H1 (cell line): ENCODE data around the gene RASGRP1. TPM values are rescaled to one million over a fixed set of nuclear protein-coding genes. Genes with fewer than 3 reads are reported as not detected.

Experiments
- CTCF ChIA-PET: fragments of 300-600 bp; sonication (Branson Sonifier 250); formaldehyde crosslinking; loops from one replicate; lab custom pipeline; 2021; ENCODE audit not compliant: partially characterized antibody; lab: Charles Lee
- POLR2A ChIA-PET: fragments of 300-600 bp; sonication (Branson Sonifier 250); formaldehyde crosslinking; loops from one replicate; lab custom pipeline; 2021; ENCODE audit warnings: inconsistent platforms; ENCODE audit not compliant: partially characterized antibody; lab: Charles Lee
- DNase-seq, 2 experiments: peaks; one replicate each; pipeline versions ENCODE4 v3.0.0 to v3.0.0-alpha.2; 2010 to 2022; ENCODE audit warnings: low spot score in 2 of 2, low read depth in 1 of 2, mixed read lengths in 1 of 2
- FAIRE-seq: peaks from 2 replicates; lab custom pipeline; 2011; peaks lifted over from hg19 to GRCh38; lab: Jason Lieb, UNC
- H2AFZ ChIP-seq: 2 replicates; pipeline ENCODE4 v1.8.1; 2012; ENCODE audit warnings: low read length, inconsistent platforms
- H2AK5ac ChIP-seq: 2 replicates; pipeline ENCODE4 v1.6.1; 2013; ENCODE audit warnings: low read depth, low read length
- H2BK120ac ChIP-seq: replicated peaks from 2 replicates; pipeline ENCODE3; 2013; ENCODE audit warnings: low read depth, low read length, inconsistent platforms
- H2BK12ac ChIP-seq: 2 replicates; pipeline ENCODE4 v1.6.1; 2013; ENCODE audit warnings: low read depth, low read length
- H2BK15ac ChIP-seq: 2 replicates; pipeline ENCODE4 v1.6.1; 2013; ENCODE audit warnings: low read length
- H2BK20ac ChIP-seq: 2 replicates; pipeline ENCODE4 v1.6.1; 2013; ENCODE audit warnings: low read length
- H2BK5ac ChIP-seq: 2 replicates; pipeline ENCODE4 v1.6.1; 2013; ENCODE audit warnings: low read depth, low read length
- H3K14ac ChIP-seq: 2 replicates; pipeline ENCODE4 v1.6.1; 2013; ENCODE audit warnings: inconsistent platforms; ENCODE audit not compliant: insufficient read length
- H3K18ac ChIP-seq: 2 replicates; pipeline ENCODE4 v1.6.1; 2013; ENCODE audit warnings: low read length; ENCODE audit errors: extremely low read depth
- H3K23ac ChIP-seq: 2 replicates; pipeline ENCODE4 v1.6.1; 2013; ENCODE audit warnings: inconsistent platforms; ENCODE audit not compliant: insufficient read length
- H3K23me2 ChIP-seq: 2 replicates; pipeline ENCODE4 v1.6.1; 2013; ENCODE audit warnings: low read depth, low read length
- H3K27ac ChIP-seq: 2 replicates; pipeline ENCODE4 v1.6.1; 2011; ENCODE audit warnings: low read depth, low read length, inconsistent platforms
- H3K27me3 ChIP-seq, 4 experiments: replicated peaks in 1 of 4; 1 replicate in 1 of 4; 2 replicates in 3 of 4; pipeline versions ENCODE4 v1.6.1 to v1.8.1; 2011 to 2013; ENCODE audit warnings: low read length in 3 of 4, mild to moderate bottlenecking in 3 of 4, inconsistent platforms in 2 of 4, mixed read lengths in 2 of 4, moderate library complexity in 1 of 4; ENCODE audit not compliant: control insufficient read depth in 3 of 4, insufficient read depth in 3 of 4; ENCODE audit errors: extremely low read depth in 1 of 4
- H3K36me3 ChIP-seq, 4 experiments: 2 replicates each; pipeline versions ENCODE4 v1.6.1 to v1.8.1; 2011 to 2013; ENCODE audit warnings: mild to moderate bottlenecking in 4 of 4, low read length in 3 of 4, moderate library complexity in 2 of 4, control low read depth in 1 of 4, inconsistent platforms in 1 of 4; ENCODE audit not compliant: insufficient read depth in 4 of 4, control insufficient read depth in 2 of 4
- H3K4ac ChIP-seq: replicated peaks from 2 replicates; pipeline ENCODE3; 2013; ENCODE audit warnings: low read length, low read depth, mixed read lengths, inconsistent platforms; ENCODE audit not compliant: insufficient read length
- H3K4me1 ChIP-seq, 4 experiments: replicated peaks in 1 of 4; 1 replicate in 1 of 4; 2 replicates in 3 of 4; pipeline versions ENCODE4 v1.6.1 to v1.8.1; 2011 to 2013; ENCODE audit warnings: low read length in 3 of 4, inconsistent platforms in 2 of 4, mixed read lengths in 1 of 4; ENCODE audit not compliant: insufficient read depth in 4 of 4, control insufficient read depth in 3 of 4
- H3K4me2 ChIP-seq, 2 experiments: 2 replicates each; pipeline versions ENCODE4 v1.6.1 to v1.8.1; 2011 to 2013; ENCODE audit warnings: low read depth in 2 of 2, low read length in 2 of 2, control low read depth in 1 of 2, inconsistent platforms in 1 of 2, mild to moderate bottlenecking in 1 of 2; ENCODE audit not compliant: insufficient read depth in 1 of 2
- H3K4me3 ChIP-seq, 4 experiments: fragments of 200-600, 300-600 bp in 1 of 4; sonication (generic), shearing (Covaris generic), sonication (Bioruptor Twin) in 1 of 4; 2 replicates each; pipeline versions ENCODE4 v1.5.1 to v1.8.1; 2011 to 2016; ENCODE audit warnings: low read length in 4 of 4, low read depth in 3 of 4, control low read depth in 2 of 4, inconsistent platforms in 2 of 4, mild to moderate bottlenecking in 2 of 4, mixed read lengths in 1 of 4, moderate library complexity in 1 of 4; ENCODE audit not compliant: insufficient read depth in 2 of 4; ENCODE audit errors: extremely low read depth in 1 of 4
- H3K56ac ChIP-seq: replicated peaks from 2 replicates; pipeline ENCODE3; 2013; ENCODE audit warnings: low read depth, mild to moderate bottlenecking, mixed read lengths, low read length, inconsistent platforms; ENCODE audit not compliant: insufficient read length
- H3K79me1 ChIP-seq: 2 replicates; pipeline ENCODE4 v1.6.1; 2013; ENCODE audit warnings: low read depth, low read length, control low read depth
- H3K79me2 ChIP-seq, 2 experiments: 2 replicates each; pipeline versions ENCODE4 v1.6.1 to v1.8.1; 2012 to 2013; ENCODE audit warnings: low read length in 2 of 2, mild to moderate bottlenecking in 2 of 2, inconsistent platforms in 1 of 2; ENCODE audit not compliant: insufficient read depth in 2 of 2, control insufficient read depth in 1 of 2
- H3K9ac ChIP-seq, 4 experiments: replicated peaks in 1 of 4; 1 replicate in 1 of 4; 2 replicates in 3 of 4; pipeline versions ENCODE4 v1.6.1 to v1.8.1; 2011 to 2013; ENCODE audit warnings: low read depth in 3 of 4, low read length in 3 of 4, control low read depth in 2 of 4, mild to moderate bottlenecking in 2 of 4, moderate library complexity in 2 of 4, inconsistent platforms in 1 of 4; ENCODE audit errors: extremely low read depth in 1 of 4
- H3K9me3 ChIP-seq, 2 experiments: 2 replicates each; pipeline versions ENCODE4 v1.6.1 to v1.8.1; 2012 to 2013; ENCODE audit warnings: mild to moderate bottlenecking in 2 of 2, moderate library complexity in 2 of 2, control low read depth in 1 of 2, inconsistent platforms in 1 of 2, low read depth in 1 of 2, low read length in 1 of 2, mixed read lengths in 1 of 2; ENCODE audit not compliant: insufficient read depth in 2 of 2
- H4K20me1 ChIP-seq, 2 experiments: replicated peaks in 1 of 2; 2 replicates each; pipeline versions ENCODE3 to v1.8.1; 2011 to 2013; ENCODE audit warnings: inconsistent platforms in 2 of 2, low read length in 2 of 2, mild to moderate bottlenecking in 1 of 2; ENCODE audit not compliant: insufficient read depth in 2 of 2, control insufficient read depth in 1 of 2
- H4K5ac ChIP-seq: 2 replicates; pipeline ENCODE4 v1.6.1; 2013; ENCODE audit warnings: low read length, low read depth, mixed read lengths, inconsistent platforms; ENCODE audit not compliant: insufficient read length
- H4K8ac ChIP-seq: 2 replicates; pipeline ENCODE4 v1.8.0; 2013; ENCODE audit warnings: mild to moderate bottlenecking, moderate library complexity, low read length, inconsistent platforms; ENCODE audit not compliant: insufficient read depth; ENCODE audit errors: extremely low read depth
- H4K91ac ChIP-seq: replicated peaks from 2 replicates; pipeline ENCODE3; 2013; ENCODE audit warnings: low read length, mixed read lengths, inconsistent platforms; ENCODE audit not compliant: insufficient read length
- ASH2L ChIP-seq: fragments of 200-600, 300-600 bp; sonication (generic); IDR thresholded peaks from one replicate; pipeline ENCODE4 v1.7.1; 2017; ENCODE audit warnings: low read length
- CTBP2 ChIP-seq: IDR thresholded peaks from 2 replicates; pipeline ENCODE4 v1.7.0; 2011; ENCODE audit warnings: borderline replicate concordance, mild to moderate bottlenecking, moderate library complexity, mixed read lengths, low read length; ENCODE audit not compliant: insufficient read depth, insufficient read length
- EP300 ChIP-seq, 2 experiments: IDR thresholded peaks; 1 replicate in 1 of 2; 2 replicates in 1 of 2; pipeline ENCODE4 v1.6.1; 2011 to 2012; ENCODE audit warnings: low read depth in 2 of 2, low read length in 2 of 2, mild to moderate bottlenecking in 2 of 2, borderline replicate concordance in 1 of 2, inconsistent platforms in 1 of 2, moderate library complexity in 1 of 2
- FOSL1 ChIP-seq: IDR thresholded peaks from 2 replicates; pipeline ENCODE4 v1.6.1; 2011; ENCODE audit warnings: mild to moderate bottlenecking, low read depth, low read length, moderate library complexity; ENCODE audit not compliant: insufficient read depth
- JUN ChIP-seq: IDR thresholded peaks from 2 replicates; pipeline ENCODE4 v1.6.1; 2011; ENCODE audit warnings: low read depth, mild to moderate bottlenecking, improper control_type of control experiment, low read length
- POLR2AphosphoS5 ChIP-seq: IDR thresholded peaks from 2 replicates; pipeline ENCODE4 v1.6.1; 2011; ENCODE audit warnings: low read depth, low read length
- POU5F1 ChIP-seq: IDR thresholded peaks from 2 replicates; pipeline ENCODE4 v1.6.1; 2011; ENCODE audit warnings: low read depth, mild to moderate bottlenecking, low read length, moderate library complexity
- SP2 ChIP-seq: IDR thresholded peaks from 2 replicates; pipeline ENCODE4 v1.6.1; 2012; ENCODE audit warnings: mild to moderate bottlenecking, low read length, inconsistent platforms
- SP4 ChIP-seq: IDR thresholded peaks from 2 replicates; pipeline ENCODE4 v1.6.1; 2012; ENCODE audit warnings: low read length, inconsistent platforms
- TAF1 ChIP-seq: IDR thresholded peaks from 2 replicates; pipeline ENCODE4 v1.6.1; 2011; ENCODE audit warnings: mild to moderate bottlenecking, low read depth, low read length
- TAF7 ChIP-seq: optimal IDR thresholded peaks from 2 replicates; pipeline ENCODE3; 2011; ENCODE audit warnings: low read depth, mild to moderate bottlenecking, inconsistent platforms, low read length, moderate library complexity, borderline replicate concordance
- WGBS, 2 experiments: shearing (Covaris generic) in 1 of 2; methylation state at CpG; one replicate each; pipeline versions ENCODE4 v1.1.6 to v1.1.7; 2013 to 2015; ENCODE audit warnings: low lambda C conversion rate in 2 of 2, mixed read lengths in 2 of 2, inconsistent platforms in 1 of 2, low coverage in 1 of 2, missing lambda C conversion rate in 1 of 2; ENCODE audit not compliant: insufficient replicate concordance in 2 of 2, insufficient coverage in 1 of 2, insufficient read length in 1 of 2; ENCODE audit errors: extremely low coverage in 1 of 2, missing lambda C conversion rate in 1 of 2; 5-methylcytosine and 5-hydroxymethylcytosine counted together
- polyA plus RNA-seq, 7 experiments: library from polyadenylated mRNA; depleted of rRNA in 3 of 7; stranded (reverse) in 5 of 7; unstranded in 2 of 7; fragments of >200 nt in 5 of 7; fragments of 200-250 nt in 2 of 7; gene quantifications; 1 replicate in 5 of 7; 2 replicates in 1 of 7; 4 replicates in 1 of 7; pipeline versions ENCODE4 v1.2.1 to v1.2.3, GENCODE V29; 2011 to 2013; ENCODE audit warnings: missing spikeins in 2 of 7, mixed read lengths in 2 of 7
- total RNA-seq: library from RNA; stranded (reverse); fragmentation: NEBNext Ultra II Directional; extraction: Animal tissue kit (Norgen Biotek cat#: 25700); gene quantifications from 2 replicates; pipeline ENCODE4 v1.2.1, GENCODE V29; 2021
- TF ChIP-seq, protein P1 (sequence below): IDR thresholded peaks from 2 replicates; pipeline ENCODE4 v1.6.1; 2012; ENCODE audit warnings: low read length, inconsistent platforms

RASGRP1 gene
- total and polyA plus RNA-seq, 2 of the 8 experiments (the other 6 are each of a cell fraction or from before 2014, with no cell fraction given): 1.1 to 2.1 TPM

DNA sequence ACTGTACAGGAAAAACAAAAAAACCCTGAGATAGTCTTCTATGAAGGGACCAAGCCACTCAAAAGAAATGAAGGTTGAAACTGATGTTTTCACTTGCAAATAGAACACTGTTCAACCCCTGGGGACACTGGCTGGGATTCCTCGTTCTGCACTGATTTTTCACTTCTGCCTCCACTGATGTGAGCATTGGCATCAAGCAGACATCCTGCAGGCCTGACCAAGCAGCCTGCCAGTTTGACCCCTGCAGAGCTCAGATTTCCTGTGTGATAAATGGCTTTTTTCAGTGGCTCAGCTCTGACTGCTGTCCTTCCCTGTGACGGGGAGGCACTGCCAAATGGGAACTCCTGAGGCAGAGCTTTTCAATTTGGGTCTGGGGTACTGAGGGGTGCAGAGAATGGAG is 50.0 kb downstream of the RASGRP1 start:
- ChIA-PET CTCF (interaction anchor here (1.1 to 2.4 kb wide), 4 partner anchors 9 to 169 kb away, joined by 4 to 8 read pairs (median 8); no protein-coding TSS in a partner anchor), POLR2A (no interaction called here)
- Histone ChIP-seq H4K5ac (no peak overlapping the region), H3K18ac (no peak overlapping the region), H2AK5ac (no peak overlapping the region), H4K8ac (no peak overlapping the region), H2BK20ac (no peak overlapping the region), H3K27ac (no peak overlapping the region), H3K4ac (no peak overlapping the region), H3K14ac (no peak overlapping the region), H4K20me1 (no peaks in the 10 kb centered on the region), H4K91ac (no peak overlapping the region), H3K4me2 (no peak overlapping the region), H3K23ac (no peak overlapping the region), H3K9me3 (no peaks in the 10 kb centered on the region), H2BK12ac (no peak overlapping the region), H3K4me1 (peaks cover 0 to 16% (median 8%) of the 10 kb centered on the region in 4 experiments; a peak in 6 of 7 replicates), H3K23me2 (peaks cover 1% of the 10 kb centered on the region; the same call in 1 of the 2 replicates), H2AFZ (no peak overlapping the region), H3K27me3 (no peaks in the 10 kb centered on the region), H3K79me2 (no peaks in the 10 kb centered on the region), H2BK5ac (no peak overlapping the region), H3K79me1 (no peaks in the 10 kb centered on the region), H2BK120ac (no peak overlapping the region), H3K9ac (no peak overlapping the region), H2BK15ac (no peak overlapping the region), H3K56ac (no peak overlapping the region), H3K36me3 (no peaks in the 10 kb centered on the region), H3K4me3 (no peak overlapping the region)
- TF ChIP-seq JUN (no peak), ASH2L (no peak), SP4 (no peak), FOSL1 (no peak), CTBP2 (no peak), EP300 (IDR thresholded peaks at IDR 0.05; ENCODE audit: borderline replicate concordance in 1 of 2, low read depth in 2 of 2, low read length in 2 of 2) (no peak), TAF7 (no peak), TAF1 (no peak), POLR2AphosphoS5 (no peak), SP2 (no peak), POU5F1 (no peak)
- TF ChIP-seq, protein P1, sequence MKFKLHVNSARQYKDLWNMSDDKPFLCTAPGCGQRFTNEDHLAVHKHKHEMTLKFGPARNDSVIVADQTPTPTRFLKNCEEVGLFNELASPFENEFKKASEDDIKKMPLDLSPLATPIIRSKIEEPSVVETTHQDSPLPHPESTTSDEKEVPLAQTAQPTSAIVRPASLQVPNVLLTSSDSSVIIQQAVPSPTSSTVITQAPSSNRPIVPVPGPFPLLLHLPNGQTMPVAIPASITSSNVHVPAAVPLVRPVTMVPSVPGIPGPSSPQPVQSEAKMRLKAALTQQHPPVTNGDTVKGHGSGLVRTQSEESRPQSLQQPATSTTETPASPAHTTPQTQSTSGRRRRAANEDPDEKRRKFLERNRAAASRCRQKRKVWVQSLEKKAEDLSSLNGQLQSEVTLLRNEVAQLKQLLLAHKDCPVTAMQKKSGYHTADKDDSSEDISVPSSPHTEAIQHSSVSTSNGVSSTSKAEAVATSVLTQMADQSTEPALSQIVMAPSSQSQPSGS: no peak
- FAIRE-seq (no peak), DNase-seq (peak in 1 of 2 experiments; percentile 48)
- 56% methylated on average over 2 of the region's 2 CpGs; no CpG with 5 or more reads in 1 of the 2 experiments for WGBS, 2 experiments
